WERI-Rb-1 (cell line): Measurements from ENCODE around the gene SEMA3A.

Experiments used
- DNase-seq: peaks from one replicate; pipeline ENCODE4 v3.0.0-alpha.2; 2020
- H3K27ac ChIP-seq: fragments of 250-450 bp; sonication (Bioruptor Pico); 2 replicates; pipeline ENCODE4 v1.5.1; 2020; ENCODE audit warnings: mild to moderate bottlenecking, moderate library complexity
- H3K27me3 ChIP-seq: fragments of 250-450 bp; sonication (Bioruptor Pico); 2 replicates; pipeline ENCODE4 v1.5.1; 2021; ENCODE audit warnings: mild to moderate bottlenecking, low read depth, moderate library complexity; ENCODE audit not compliant: insufficient read depth, severe bottlenecking
- H3K36me3 ChIP-seq: fragments of 250-450 bp; sonication (Bioruptor Pico); 2 replicates; pipeline ENCODE4 v1.5.1; 2020; ENCODE audit warnings: mild to moderate bottlenecking, moderate library complexity
- H3K4me3 ChIP-seq: 2 replicates; pipeline ENCODE4 v1.5.1; 2011; ENCODE audit warnings: low read depth, mild to moderate bottlenecking, control low read depth, low read length
- H3K9me3 ChIP-seq: fragments of 250-450 bp; sonication (Bioruptor Pico); 2 replicates; pipeline ENCODE4 v1.5.1; 2021; ENCODE audit warnings: mild to moderate bottlenecking, moderate library complexity; ENCODE audit not compliant: severe bottlenecking
- CTCF ChIP-seq: IDR thresholded peaks from 2 replicates; pipeline ENCODE4 v1.5.1; 2011; ENCODE audit warnings: low read depth, mild to moderate bottlenecking, control low read depth, inconsistent platforms, low read length

SEMA3A gene

GRCh38 chr7:84043661-84044191, 150.9 kb downstream of the SEMA3A start:
- Histone ChIP-seq H3K4me3 (no peak overlapping the region), H3K36me3 (no peaks in the 10 kb centered on the region), H3K9me3 (no peaks in the 10 kb centered on the region), H3K27ac (no peak overlapping the region), H3K27me3 (no peaks in the 10 kb centered on the region)
- no peak for TF ChIP-seq CTCF
- DNase-seq, result no peak

- Histone ChIP-seq H3K27me3 (no peaks in the 10 kb centered on the region), H3K36me3 (no peaks in the 10 kb centered on the region), H3K4me3 (no peak overlapping the region), H3K27ac (no peak overlapping the region), H3K9me3 (no peaks in the 10 kb centered on the region)
- no peak for DNase-seq
- no peak for TF ChIP-seq CTCF
These were observed 152.5 kb downstream of the SEMA3A start for GRCh38 chr7:84042110-84042539.

GRCh38 chr7:84041649-84042048, 152.9 kb downstream of the SEMA3A start:
- no peak overlapping the region for H3K4me3 ChIP-seq
- DNase-seq, result no peak
- no peak overlapping the region for H3K27ac ChIP-seq
- H3K36me3 ChIP-seq, result no peaks in the 10 kb centered on the region
- H3K27me3 ChIP-seq, result no peaks in the 10 kb centered on the region
- no peak for TF ChIP-seq CTCF
- H3K9me3 ChIP-seq, result no peaks in the 10 kb centered on the region

GRCh38 chr7:84040355-84040754, 154.2 kb downstream of the SEMA3A start:
- Histone ChIP-seq H3K4me3 (no peak overlapping the region), H3K9me3 (no peaks in the 10 kb centered on the region), H3K27ac (no peak overlapping the region), H3K36me3 (no peaks in the 10 kb centered on the region), H3K27me3 (no peaks in the 10 kb centered on the region)
- no peak for TF ChIP-seq CTCF
- peak; percentile 9 for DNase-seq

GRCh38 chr7:84039432-84039831, 155.2 kb downstream of the SEMA3A start:
- Histone ChIP-seq H3K9me3 (no peaks in the 10 kb centered on the region), H3K27ac (no peak overlapping the region), H3K27me3 (no peaks in the 10 kb centered on the region), H3K4me3 (no peak overlapping the region), H3K36me3 (no peaks in the 10 kb centered on the region)
- DNase-seq, result no peak
- no peak for TF ChIP-seq CTCF

GRCh38 chr7:84027678-84028077, 166.9 kb downstream of the SEMA3A start:
- Histone ChIP-seq H3K9me3 (no peaks in the 10 kb centered on the region), H3K27me3 (no peaks in the 10 kb centered on the region), H3K4me3 (no peak overlapping the region), H3K36me3 (no peaks in the 10 kb centered on the region), H3K27ac (no peak overlapping the region)
- no peak for TF ChIP-seq CTCF
- DNase-seq, result no peak
